Measurements from ENCODE around the gene SLC4A4. TPM values are rescaled to one million over a fixed set of nuclear protein-coding genes. Genes with fewer than 3 reads are reported as not detected.

SLC4A4 gene
- total and polyA plus RNA-seq, 2 experiments from 2014 or later = 9.6 to 14.2 TPM

GRCh38 chr4:71343670-71344466 lies 5.0 kb downstream of the SLC4A4 start:
- no peaks in the 10 kb centered on the region for H4K20me1 ChIP-seq (ENCODE audit: insufficient read depth, poor library complexity, severe bottlenecking)
- H3K9me2 ChIP-seq (replicated peaks; ENCODE audit: insufficient read depth) = no peaks in the 10 kb centered on the region
- H3K27me3 ChIP-seq = no peaks in the 10 kb centered on the region
- no peaks in the 10 kb centered on the region for H3K36me3 ChIP-seq (replicated peaks; ENCODE audit: insufficient read depth, low read depth)
- H3K27ac ChIP-seq = no peak overlapping the region
- no peaks in the 10 kb centered on the region for H3K79me2 ChIP-seq
- H2AFZ ChIP-seq = no peak overlapping the region
- H3K9me3 ChIP-seq (ENCODE audit: low read depth) = no peaks in the 10 kb centered on the region
- WGBS (ENCODE audit: low lambda C conversion rate, missing lambda C conversion rate) = 87% methylated on average over 2 of the region's 2 CpGs
- no peak for DNase-seq (ENCODE audit: low spot score)
- no peaks in the 10 kb centered on the region for H3K4me1 ChIP-seq (ENCODE audit: insufficient read depth)
- TF ChIP-seq EZH2phosphoT487 (IDR thresholded peaks at IDR 0.05; ENCODE audit: low read depth, severe bottlenecking, unreplicated experiment) = no peak
- TF ChIP-seq CTCF (IDR thresholded peaks at IDR 0.05; ENCODE audit: poor library complexity) = no peak
- TF ChIP-seq EZH2 (IDR thresholded peaks at IDR 0.05; ENCODE audit: borderline replicate concordance) = no peak
- no peak overlapping the region for H3K4me3 ChIP-seq
- H3K4me2 ChIP-seq = no peak overlapping the region

- DNase-seq (ENCODE audit: low spot score) = no peak
- Histone ChIP-seq H3K27me3 (no peaks in the 10 kb centered on the region), H3K79me2 (no peaks in the 10 kb centered on the region), H3K4me3 (no peak overlapping the region), H3K4me2 (no peak overlapping the region), H4K20me1 (ENCODE audit: insufficient read depth, poor library complexity, severe bottlenecking) (no peaks in the 10 kb centered on the region), H3K9me2 (replicated peaks; ENCODE audit: insufficient read depth) (no peaks in the 10 kb centered on the region), H3K36me3 (replicated peaks; ENCODE audit: insufficient read depth, low read depth) (no peaks in the 10 kb centered on the region), H3K9me3 (ENCODE audit: low read depth) (no peaks in the 10 kb centered on the region), H3K27ac (no peak overlapping the region), H3K4me1 (ENCODE audit: insufficient read depth) (no peaks in the 10 kb centered on the region), H2AFZ (no peak overlapping the region)
- TF ChIP-seq CTCF (IDR thresholded peaks at IDR 0.05; ENCODE audit: poor library complexity) (no peak), EZH2 (IDR thresholded peaks at IDR 0.05; ENCODE audit: borderline replicate concordance) (no peak), EZH2phosphoT487 (IDR thresholded peaks at IDR 0.05; ENCODE audit: low read depth, severe bottlenecking, unreplicated experiment) (no peak)
Measured at GRCh38 chr4:71346710-71347109, 7.9 kb downstream of the SLC4A4 start.

GRCh38 chr4:71348586-71348985 lies 9.8 kb downstream of the SLC4A4 start:
- H4K20me1 ChIP-seq (ENCODE audit: insufficient read depth, poor library complexity, severe bottlenecking) = no peaks in the 10 kb centered on the region
- no peaks in the 10 kb centered on the region for H3K79me2 ChIP-seq
- H3K9me2 ChIP-seq (replicated peaks; ENCODE audit: insufficient read depth) = no peaks in the 10 kb centered on the region
- no peaks in the 10 kb centered on the region for H3K9me3 ChIP-seq (ENCODE audit: low read depth)
- no peak overlapping the region for H2AFZ ChIP-seq
- H3K27me3 ChIP-seq = no peaks in the 10 kb centered on the region
- WGBS (ENCODE audit: low lambda C conversion rate, missing lambda C conversion rate) = 83% methylated on average over 3 of the region's 3 CpGs
- no peak for DNase-seq (ENCODE audit: low spot score)
- H3K36me3 ChIP-seq (replicated peaks; ENCODE audit: insufficient read depth, low read depth) = no peaks in the 10 kb centered on the region
- H3K4me2 ChIP-seq = no peak overlapping the region
- no peak overlapping the region for H3K4me3 ChIP-seq
- no peak for TF ChIP-seq EZH2phosphoT487 (IDR thresholded peaks at IDR 0.05; ENCODE audit: low read depth, severe bottlenecking, unreplicated experiment)
- no peak for TF ChIP-seq EZH2 (IDR thresholded peaks at IDR 0.05; ENCODE audit: borderline replicate concordance)
- no peak for TF ChIP-seq CTCF (IDR thresholded peaks at IDR 0.05; ENCODE audit: poor library complexity)
- no peaks in the 10 kb centered on the region for H3K4me1 ChIP-seq (ENCODE audit: insufficient read depth)
- H3K27ac ChIP-seq = no peak overlapping the region
